Measurements from ENCODE around the gene PTP4A1.

Gene PTP4A1

GRCh38 chr6:63609231-63609630, 37.0 kb downstream of the PTP4A1 start:
- Histone ChIP-seq H3K4me3 (ENCODE audit: low read depth, low read length) (no peak overlapping the region), H3K27me3 (ENCODE audit: insufficient read depth, low read length) (no peaks in the 10 kb centered on the region), H3K36me3 (ENCODE audit: insufficient read depth, low read length) (no peaks in the 10 kb centered on the region), H2AFZ (ENCODE audit: low read length, unreplicated experiment) (no peak overlapping the region), H3K79me2 (ENCODE audit: control insufficient read depth, insufficient read depth, low read length, unreplicated experiment) (no peaks in the 10 kb centered on the region), H3K27ac (ENCODE audit: low read depth, low read length) (no peak overlapping the region), H3K4me1 (ENCODE audit: control insufficient read depth, insufficient read depth, low read length, unreplicated experiment) (no peaks in the 10 kb centered on the region)

- H3K27me3 ChIP-seq (ENCODE audit: insufficient read depth, low read length): no peaks in the 10 kb centered on the region
- H3K27ac ChIP-seq (ENCODE audit: low read depth, low read length): no peak overlapping the region
- peaks cover 3% of the 10 kb centered on the region for H3K4me1 ChIP-seq (ENCODE audit: control insufficient read depth, insufficient read depth, low read length, unreplicated experiment)
- no peak overlapping the region for H2AFZ ChIP-seq (ENCODE audit: low read length, unreplicated experiment)
- H3K79me2 ChIP-seq (ENCODE audit: control insufficient read depth, insufficient read depth, low read length, unreplicated experiment): no peaks in the 10 kb centered on the region
- H3K4me3 ChIP-seq (ENCODE audit: low read depth, low read length): no peak overlapping the region
- no peaks in the 10 kb centered on the region for H3K36me3 ChIP-seq (ENCODE audit: insufficient read depth, low read length)
These were observed 38.7 kb downstream of the PTP4A1 start for GRCh38 chr6:63610944-63611343.

GRCh38 chr6:63611560-63611959, 39.3 kb downstream of the PTP4A1 start:
- H3K27ac ChIP-seq (ENCODE audit: low read depth, low read length): no peak overlapping the region
- no peaks in the 10 kb centered on the region for H3K36me3 ChIP-seq (ENCODE audit: insufficient read depth, low read length)
- H2AFZ ChIP-seq (ENCODE audit: low read length, unreplicated experiment): no peak overlapping the region
- H3K79me2 ChIP-seq (ENCODE audit: control insufficient read depth, insufficient read depth, low read length, unreplicated experiment): no peaks in the 10 kb centered on the region
- H3K4me1 ChIP-seq (ENCODE audit: control insufficient read depth, insufficient read depth, low read length, unreplicated experiment): peaks cover 3% of the 10 kb centered on the region
- H3K27me3 ChIP-seq (ENCODE audit: insufficient read depth, low read length): no peaks in the 10 kb centered on the region
- H3K4me3 ChIP-seq (ENCODE audit: low read depth, low read length): no peak overlapping the region

GRCh38 chr6:63615590-63615989, 43.3 kb downstream of the PTP4A1 start:
- H3K4me3 ChIP-seq (ENCODE audit: low read depth, low read length): no peak overlapping the region
- H3K79me2 ChIP-seq (ENCODE audit: control insufficient read depth, insufficient read depth, low read length, unreplicated experiment): no peaks in the 10 kb centered on the region
- H3K36me3 ChIP-seq (ENCODE audit: insufficient read depth, low read length): no peaks in the 10 kb centered on the region
- peaks cover 3% of the 10 kb centered on the region for H3K4me1 ChIP-seq (ENCODE audit: control insufficient read depth, insufficient read depth, low read length, unreplicated experiment)
- H2AFZ ChIP-seq (ENCODE audit: low read length, unreplicated experiment): no peak overlapping the region
- H3K27ac ChIP-seq (ENCODE audit: low read depth, low read length): no peak overlapping the region
- no peaks in the 10 kb centered on the region for H3K27me3 ChIP-seq (ENCODE audit: insufficient read depth, low read length)
